Fibroblast of skin of abdomen (primary cell): ENCODE results near the gene UGT1A8.
"Not testable (repeated sequence)": the region's sequence is repeated elsewhere in the genome, so short reads cannot be mapped to it uniquely, and the experiment has no call there.

Experiments used
- DNase-seq: peaks from one replicate; pipeline ENCODE4 v3.0.0-alpha.2; 2013

UGT1A8 gene

DNA sequence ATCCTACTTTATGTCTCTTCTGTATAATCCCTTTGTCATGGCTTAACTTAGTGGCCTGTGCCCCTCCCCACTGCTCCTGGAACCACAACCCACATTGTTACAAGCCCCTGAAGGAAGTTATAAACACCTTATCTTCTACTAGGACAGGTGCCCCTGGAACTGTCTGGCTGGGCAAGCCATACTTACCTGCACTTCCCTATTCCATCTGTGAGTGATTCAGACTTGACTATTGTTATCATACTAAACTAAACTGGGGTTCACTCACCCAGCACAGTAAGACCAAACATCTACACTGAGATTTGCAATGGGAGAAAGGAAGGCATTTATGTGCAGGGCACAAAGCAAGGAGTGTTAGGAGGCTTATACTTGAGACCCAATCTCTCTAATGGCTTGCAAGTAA lies 71.6 kb downstream of the UGT1A8 start:
- DNase-seq = no peak

GRCh38 chr2:233689501-233689900 lies 72.1 kb downstream of the UGT1A8 start:
- no peak for DNase-seq

GRCh38 chr2:233690444-233690843 lies 73.0 kb downstream of the UGT1A8 start:
- DNase-seq = no peak

DNA sequence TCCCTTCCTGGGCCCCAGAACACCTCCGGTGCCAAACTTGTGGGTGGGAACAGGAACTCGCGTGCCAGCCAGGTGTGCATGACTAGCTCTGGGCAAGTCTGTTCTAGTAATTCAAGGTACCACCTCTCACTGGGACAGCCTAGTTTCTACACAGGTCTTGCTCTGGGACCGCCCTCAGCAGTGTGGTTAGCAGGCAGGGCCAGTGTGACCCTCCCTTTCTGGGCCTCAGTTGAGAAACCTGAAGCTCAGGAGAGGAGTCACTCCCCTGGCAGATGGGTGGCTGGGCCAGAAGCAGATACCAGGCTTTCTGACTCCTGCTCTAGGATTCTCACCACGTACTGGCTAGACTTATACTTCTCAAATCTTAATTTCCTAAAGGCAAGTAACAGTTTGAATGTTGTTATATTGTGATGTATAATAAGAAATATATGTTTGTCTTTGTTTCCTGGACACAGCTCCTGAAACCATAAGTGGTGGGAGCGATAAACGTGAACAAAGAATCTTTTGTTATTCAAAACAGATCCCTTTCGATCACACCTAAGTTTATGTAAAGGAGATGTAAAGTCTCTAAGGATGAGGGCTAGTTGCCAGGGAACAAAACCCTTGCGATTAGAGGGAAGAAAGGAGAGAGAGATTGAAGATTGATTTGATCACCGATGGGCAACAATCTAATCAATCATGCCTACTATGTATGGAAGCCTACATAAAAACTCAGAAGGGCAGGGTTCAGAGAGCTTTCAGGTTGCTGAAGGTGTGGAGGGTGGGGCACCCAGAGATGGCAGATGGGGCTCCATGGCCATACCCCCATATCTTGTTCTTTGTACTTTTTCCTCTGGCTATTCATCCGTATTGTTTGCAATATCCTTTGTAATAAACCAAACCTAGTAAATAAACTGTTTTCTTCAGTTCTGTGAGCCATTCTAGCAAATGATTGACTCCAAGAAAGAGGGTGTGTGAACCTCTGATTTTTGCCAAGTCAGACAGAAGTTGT lies 74.3 kb downstream of the UGT1A8 start:
- no peak for DNase-seq

- DNase-seq = no peak
These were observed 75.2 kb downstream of the UGT1A8 start, which contains the start of gene UGT1A6 for GRCh38 chr2:233692648-233693047. TSS of gene UGT1A6 (plus strand) at chr2:233692890. CDS start at chr2:233693005, 115 bp downstream.

DNA sequence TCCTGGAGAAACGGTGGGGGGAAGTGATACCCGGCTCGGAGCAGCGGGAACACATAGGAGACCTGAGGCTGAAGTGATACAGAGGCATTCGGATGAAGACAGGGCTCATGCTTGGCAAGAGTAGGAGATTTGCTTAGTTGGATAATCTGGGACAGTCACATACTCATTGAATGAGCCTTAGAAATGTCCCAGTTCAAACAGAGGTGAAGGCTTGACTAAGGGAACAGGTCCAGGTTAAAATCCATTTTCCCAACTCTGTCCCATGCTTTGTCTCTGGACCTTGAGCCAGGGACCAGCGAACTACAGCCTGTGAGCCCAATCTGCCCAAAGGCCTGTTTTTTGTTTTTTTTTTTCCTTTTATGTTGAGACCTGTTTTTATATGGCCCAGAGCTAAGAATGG lies 76.5 kb downstream of the UGT1A8 start:
- no peak for DNase-seq

DNA sequence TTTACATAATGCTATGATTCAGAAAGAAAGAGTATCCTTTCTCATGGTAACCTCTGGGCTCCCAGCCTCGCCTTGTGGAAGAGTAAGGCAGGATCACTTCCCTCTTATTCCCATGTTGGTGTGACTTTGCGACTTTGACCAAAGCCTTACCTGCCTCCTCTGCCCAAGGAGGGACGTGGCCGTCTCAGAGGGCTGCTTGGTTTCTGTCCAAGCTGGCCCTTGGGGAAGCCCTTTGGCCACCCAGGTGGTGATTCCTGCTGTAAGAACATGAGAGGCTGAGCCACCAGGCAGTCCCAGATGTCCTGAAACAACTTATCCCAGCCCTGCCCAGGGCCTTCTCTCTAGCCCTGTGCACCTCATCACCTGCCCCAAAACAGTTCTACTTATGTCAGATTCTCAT lies 81.3 kb downstream of the UGT1A8 start:
- no peak for DNase-seq

- DNase-seq = no peak
These were observed 82.1 kb downstream of the UGT1A8 start for GRCh38 chr2:233699424-233700027.

- peak; percentile 2 for DNase-seq
These were observed 82.7 kb downstream of the UGT1A8 start for GRCh38 chr2:233700028-233700635.

DNA sequence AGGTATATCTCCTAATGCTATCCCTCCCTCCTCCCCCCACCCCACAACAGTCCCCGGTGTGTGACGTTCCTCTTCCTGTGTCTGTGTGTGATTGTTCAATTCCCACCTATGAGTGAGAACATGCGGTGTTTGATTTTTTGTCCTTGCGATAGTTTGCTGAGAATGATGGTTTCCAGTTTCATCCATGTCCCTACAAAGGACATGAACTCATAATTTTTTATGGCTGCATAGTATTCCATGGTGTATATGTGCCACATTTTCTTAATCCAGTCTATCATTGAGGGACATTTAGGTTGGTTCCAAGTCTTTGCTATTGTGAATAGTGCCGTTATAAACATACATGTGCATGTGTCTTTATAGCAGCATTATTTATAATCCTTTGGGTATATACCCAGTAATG lies 83.4 kb downstream of the UGT1A8 start:
- not testable (repeated sequence) for DNase-seq

DNA sequence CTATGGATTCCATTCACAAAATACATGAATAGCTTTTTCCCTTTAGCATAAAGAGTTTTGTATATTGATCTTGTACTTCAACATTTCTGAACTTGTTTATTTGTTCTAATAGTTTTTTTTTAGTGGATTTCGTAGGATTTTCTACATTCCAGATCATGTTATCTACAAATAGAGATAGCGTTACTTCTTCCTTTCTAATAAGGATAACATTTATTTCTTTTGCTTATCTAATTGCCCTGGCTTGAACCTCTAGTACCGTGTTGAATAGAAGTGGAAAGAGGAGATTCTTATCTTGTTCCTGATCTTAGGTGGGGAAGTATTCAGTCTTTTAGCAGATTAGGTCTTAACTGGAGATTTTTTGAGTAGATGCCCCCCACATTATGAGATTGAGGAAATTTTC lies 84.8 kb downstream of the UGT1A8 start:
- no peak for DNase-seq

DNA sequence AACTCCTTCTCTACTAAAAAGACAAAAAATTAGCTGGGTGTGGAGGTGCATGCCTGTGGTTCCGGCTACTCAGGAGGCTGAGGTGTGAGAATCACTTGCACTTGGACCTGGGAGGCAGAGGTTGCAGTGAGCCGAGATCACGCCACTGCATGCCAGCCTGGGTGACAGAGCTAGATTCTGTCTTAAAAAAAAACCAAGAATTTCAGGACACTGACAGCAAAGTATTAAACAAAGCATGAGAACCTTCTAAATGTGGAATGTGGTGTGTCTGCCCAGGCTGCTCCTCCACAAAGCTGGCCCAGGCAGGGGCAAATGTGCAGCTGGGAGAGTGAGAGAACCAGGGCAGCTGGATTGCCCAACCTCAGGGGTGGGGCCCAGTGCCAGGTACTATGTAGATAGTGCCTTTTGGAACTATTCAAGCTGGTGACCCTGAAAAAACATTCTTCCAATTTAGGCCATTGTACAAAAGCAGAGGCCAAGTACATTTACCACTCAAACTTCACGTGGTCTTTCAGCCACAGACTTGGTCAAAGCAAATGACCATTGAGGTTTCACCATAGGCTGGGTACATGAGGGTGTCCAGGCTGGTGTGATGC lies 88.6 kb downstream of the UGT1A8 start:
- no peak for DNase-seq

- no peak for DNase-seq
These were observed 89.3 kb downstream of the UGT1A8 start for GRCh38 chr2:233706720-233707119.

DNA sequence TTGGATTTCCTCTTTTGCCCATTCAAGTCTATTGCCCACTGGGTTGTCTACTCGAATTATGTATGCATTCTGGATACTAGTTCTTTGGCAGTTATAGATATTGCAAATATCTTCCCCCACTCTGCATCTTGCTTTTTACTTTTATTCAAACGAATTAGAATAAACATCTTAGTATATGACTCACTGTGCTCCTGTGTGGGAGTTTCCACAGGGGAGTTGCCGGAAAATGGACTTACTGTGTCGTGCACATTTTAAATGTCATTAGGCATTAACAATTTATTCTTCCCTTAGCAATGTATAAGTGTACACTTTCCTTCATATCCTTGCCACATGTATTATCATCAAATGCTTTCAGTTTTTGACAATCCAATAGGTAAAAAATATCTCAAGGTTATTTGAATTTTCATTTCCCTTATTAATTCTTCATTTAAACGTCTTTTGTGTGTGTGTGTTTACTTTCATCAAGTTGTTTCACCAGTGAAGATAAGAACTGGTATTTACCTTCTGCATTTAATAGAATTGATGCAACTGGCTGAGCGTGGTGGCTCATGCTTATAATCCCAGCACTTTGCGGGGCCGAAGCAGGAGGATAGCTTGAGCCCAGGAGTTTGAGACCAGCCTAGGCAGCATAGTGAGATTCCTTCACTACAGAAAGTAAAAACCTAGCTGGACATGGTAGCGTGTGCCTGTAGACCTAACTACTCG lies 90.7 kb downstream of the UGT1A8 start:
- DNase-seq = no peak

GRCh38 chr2:233708942-233709341 lies 91.5 kb downstream of the UGT1A8 start:
- no peak for DNase-seq

- peak; percentile 71 for DNase-seq
These were observed 94.0 kb downstream of the UGT1A8 start for GRCh38 chr2:233711312-233712008.

- DNase-seq = no peak
These were observed 95.3 kb downstream of the UGT1A8 start, which contains the start of gene UGT1A5 for GRCh38 chr2:233712611-233713261. TSS of gene UGT1A5 (plus strand) at chr2:233712907. CDS start at chr2:233712992, 85 bp downstream.

- DNase-seq = no peak
These were observed 95.8 kb downstream of the UGT1A8 start for GRCh38 chr2:233713262-233713615.

DNA sequence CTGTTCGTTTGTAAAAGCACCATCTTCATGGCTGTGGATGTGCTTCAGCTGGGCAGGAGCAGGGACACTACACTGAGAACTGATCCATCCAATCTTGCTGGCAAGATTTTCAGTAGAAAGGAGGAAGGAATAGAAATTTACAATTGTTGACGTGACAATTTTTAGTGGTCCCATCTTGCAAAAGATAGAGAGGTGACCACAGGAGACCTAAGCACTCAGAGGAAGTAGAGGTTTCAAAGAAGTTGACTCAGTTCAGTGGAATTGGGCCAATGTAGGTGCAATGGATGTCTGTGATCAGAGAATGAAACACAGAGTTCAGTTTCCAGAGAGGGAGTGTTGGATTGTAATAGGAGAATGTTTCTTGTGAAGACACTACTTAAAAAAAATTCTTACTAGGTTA lies 96.7 kb downstream of the UGT1A8 start:
- no peak for DNase-seq

DNA sequence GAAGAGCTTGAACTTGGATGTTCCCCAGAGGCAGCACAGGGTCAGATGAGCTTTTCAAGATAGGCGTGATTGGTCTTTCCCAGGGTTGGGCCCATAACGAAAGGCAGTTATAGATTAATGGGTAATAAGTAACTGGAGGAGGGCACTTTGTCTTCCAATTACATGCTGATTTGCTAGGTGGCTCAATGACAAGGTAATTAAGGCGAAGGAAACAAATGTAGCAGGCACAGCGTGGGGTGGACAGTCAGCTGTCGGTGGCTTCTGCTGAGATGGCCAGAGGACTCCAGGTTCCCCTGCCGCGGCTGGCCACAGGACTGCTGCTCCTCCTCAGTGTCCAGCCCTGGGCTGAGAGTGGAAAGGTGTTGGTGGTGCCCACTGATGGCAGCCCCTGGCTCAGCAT lies 101.1 kb downstream of the UGT1A8 start, which contains the start of gene UGT1A4:
Gene UGT1A4 (plus strand): TSS at position 185 of the 400 bp plus-strand sequence. CDS start 85 bp downstream, at position 270.
- DNase-seq = no peak

GRCh38 chr2:233728723-233729301 lies 111.4 kb downstream of the UGT1A8 start, which contains the start of gene UGT1A3:
TSS of gene UGT1A3 (plus strand) at chr2:233729042. CDS start at chr2:233729127, 85 bp downstream.
- DNase-seq = no peak
